ENCODE results near the gene TCF12.

TCF12 gene

DNA sequence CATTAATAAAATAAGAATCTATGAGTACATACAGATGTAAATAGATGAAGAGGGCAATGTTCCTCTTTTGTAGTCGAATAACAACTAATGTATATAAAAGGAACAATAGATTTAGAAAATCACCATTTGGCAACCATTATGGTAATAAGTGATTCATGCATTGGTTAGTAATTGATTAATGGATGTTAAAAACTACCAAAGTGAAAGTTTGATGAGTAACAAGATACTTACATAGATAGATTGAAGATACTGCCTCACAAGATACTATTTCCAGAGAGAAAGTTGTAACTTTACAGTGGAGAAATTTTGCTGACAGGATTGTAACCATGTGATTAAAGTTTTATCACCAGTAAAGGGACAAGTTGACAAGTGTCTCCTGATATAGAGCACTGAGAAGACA is 55.0 kb downstream of the TCF12 start:
- H3K9ac ChIP-seq (ENCODE audit: low read length) = no peak overlapping the region
- H3K79me2 ChIP-seq (ENCODE audit: insufficient read depth, low read length) = peaks cover 94% of the 10 kb centered on the region
- TF ChIP-seq EZH2 (IDR thresholded peaks at IDR 0.05; ENCODE audit: borderline replicate concordance, low read length) (no peak), CTCF (IDR thresholded peaks at IDR 0.05; ENCODE audit: low read length) (no peak)

GRCh38 chr15:56977232-56977631 is 58.8 kb downstream of the TCF12 start:
- Histone ChIP-seq H3K4me3 (ENCODE audit: low read depth, low read length, poor library complexity, severe bottlenecking) (no peak overlapping the region), H2AFZ (ENCODE audit: low read length) (no peak overlapping the region), H3K27ac (ENCODE audit: low read depth, low read length, poor library complexity, severe bottlenecking) (no peak overlapping the region), H3K9me3 (ENCODE audit: low read length) (no peaks in the 10 kb centered on the region), H3K4me1 (ENCODE audit: insufficient read depth, low read length, severe bottlenecking) (peaks cover 26% of the 10 kb centered on the region), H3K79me2 (ENCODE audit: insufficient read depth, low read length) (peaks cover 94% of the 10 kb centered on the region), H3K27me3 (ENCODE audit: insufficient read depth, low read length) (no peaks in the 10 kb centered on the region), H3K9me2 (ENCODE audit: low read depth, low read length) (no peaks in the 10 kb centered on the region), H3K4me2 (ENCODE audit: low read length) (no peak overlapping the region), H3K9ac (ENCODE audit: low read length) (no peak overlapping the region), H3F3A (ENCODE audit: insufficient read depth, low read length) (0 out of 2 replicates have a peak, but pooled peaks cover 2% of the 10 kb centered on the region), H3K36me3 (ENCODE audit: insufficient read depth, low read length) (no peaks in the 10 kb centered on the region; the same call in 1 of the 2 replicates), H4K20me1 (ENCODE audit: insufficient read depth, low read length) (no peaks in the 10 kb centered on the region)
- TF ChIP-seq CTCF (IDR thresholded peaks at IDR 0.05; ENCODE audit: low read length) (no peak), EZH2 (IDR thresholded peaks at IDR 0.05; ENCODE audit: borderline replicate concordance, low read length) (no peak)

More for the DNA sequence above, 55.0 kb downstream of the TCF12 start:
- Histone ChIP-seq H3K27me3 (ENCODE audit: insufficient read depth, low read length) (no peaks in the 10 kb centered on the region), H2AFZ (ENCODE audit: low read length) (no peak overlapping the region), H3K36me3 (ENCODE audit: insufficient read depth, low read length) (no peaks in the 10 kb centered on the region; the same call in 1 of the 2 replicates), H3K4me2 (ENCODE audit: low read length) (no peak overlapping the region), H3K9me2 (ENCODE audit: low read depth, low read length) (no peaks in the 10 kb centered on the region), H3K9me3 (ENCODE audit: low read length) (no peaks in the 10 kb centered on the region), H3K27ac (ENCODE audit: low read depth, low read length, poor library complexity, severe bottlenecking) (no peak overlapping the region), H3K4me1 (ENCODE audit: insufficient read depth, low read length, severe bottlenecking) (no peaks in the 10 kb centered on the region), H4K20me1 (ENCODE audit: insufficient read depth, low read length) (no peaks in the 10 kb centered on the region), H3K4me3 (ENCODE audit: low read depth, low read length, poor library complexity, severe bottlenecking) (no peak overlapping the region), H3F3A (ENCODE audit: insufficient read depth, low read length) (0 out of 2 replicates have a peak, but pooled peaks cover 2% of the 10 kb centered on the region)

- Histone ChIP-seq H3K79me2 (ENCODE audit: insufficient read depth, low read length) (peaks cover 85% of the 10 kb centered on the region), H3K27ac (ENCODE audit: low read depth, low read length, poor library complexity, severe bottlenecking) (no peak overlapping the region), H4K20me1 (ENCODE audit: insufficient read depth, low read length) (no peaks in the 10 kb centered on the region), H3K4me2 (ENCODE audit: low read length) (no peak overlapping the region), H3K27me3 (ENCODE audit: insufficient read depth, low read length) (no peaks in the 10 kb centered on the region), H3K4me1 (ENCODE audit: insufficient read depth, low read length, severe bottlenecking) (peaks cover 37% of the 10 kb centered on the region), H2AFZ (ENCODE audit: low read length) (no peak overlapping the region), H3K9me2 (ENCODE audit: low read depth, low read length) (no peaks in the 10 kb centered on the region), H3K9ac (ENCODE audit: low read length) (no peak overlapping the region), H3K36me3 (ENCODE audit: insufficient read depth, low read length) (no peaks in the 10 kb centered on the region; the same call in 1 of the 2 replicates), H3K4me3 (ENCODE audit: low read depth, low read length, poor library complexity, severe bottlenecking) (no peak overlapping the region), H3F3A (ENCODE audit: insufficient read depth, low read length) (no peaks in the 10 kb centered on the region), H3K9me3 (ENCODE audit: low read length) (no peaks in the 10 kb centered on the region)
- no peak for TF ChIP-seq CTCF (IDR thresholded peaks at IDR 0.05; ENCODE audit: low read length)
- no peak for TF ChIP-seq EZH2 (IDR thresholded peaks at IDR 0.05; ENCODE audit: borderline replicate concordance, low read length)
These were observed 60.6 kb downstream of the TCF12 start for GRCh38 chr15:56978898-56979662.
